Uterus (tissue), 2 donors: ENCODE results near the gene ZNF576.

Experiments
- CTCF ChIP-seq, 4 experiments: fragments of 200-600 bp in 2 of 4; fragments of 450-650 bp in 2 of 4; sonication (generic) in 2 of 4; IDR thresholded peaks; one replicate each; pipeline ENCODE4 v1.5.1; 2016 to 2019; ENCODE audit warnings: antibody characterized with exemption in 4 of 4, mild to moderate bottlenecking in 2 of 4, moderate library complexity in 1 of 4
- POLR2A ChIP-seq, 2 donors: fragments of 450-650 bp; IDR thresholded peaks; one replicate each; pipeline ENCODE4 v1.6.1; 2016; ENCODE audit warnings: antibody characterized with exemption in 2 of 2, mild to moderate bottlenecking in 1 of 2, moderate library complexity in 1 of 2

- TF ChIP-seq CTCF (IDR thresholded peaks at IDR 0.05) (no peak), POLR2A (IDR thresholded peaks at IDR 0.05) (no peak)
Measured at GRCh38 chr19:43574424-43575155, 21.8 kb upstream of the ZNF576 start.
